HG03108 (cell line): Measurements from ENCODE around the gene CEMIP2.
"Not testable (repeated sequence)": the region's sequence is repeated elsewhere in the genome, so short reads cannot be mapped to it uniquely, and the experiment has no call there.

Source experiments
- ATAC-seq: cut with Tn5 transposase; IDR thresholded peaks from one replicate; pipeline ENCODE4 v1.9.1; 2021; ENCODE audit warnings: moderate library complexity; ENCODE audit not compliant: unreplicated experiment

CEMIP2 gene

GRCh38 chr9:71768388-71769174, at the start of gene CEMIP2:
TSS of gene CEMIP2 (minus strand) at chr9:71768513. CDS start at chr9:71750373, 18,140 bp downstream.
- ATAC-seq, result peak; percentile 68

- no peak for ATAC-seq
These were observed 48.7 kb upstream of the CEMIP2 start for GRCh38 chr9:71816916-71817451.

GRCh38 chr9:71814815-71815214, 46.5 kb upstream of the CEMIP2 start:
- ATAC-seq, result no peak

- no peak for ATAC-seq
These were observed 45.9 kb upstream of the CEMIP2 start for GRCh38 chr9:71814226-71814625.

- ATAC-seq, result no peak
These were observed 44.1 kb upstream of the CEMIP2 start for GRCh38 chr9:71812385-71812784.

GRCh38 chr9:71808068-71808467, 39.8 kb upstream of the CEMIP2 start:
- no peak for ATAC-seq

- peak; percentile 89 for ATAC-seq
These were observed 38.6 kb upstream of the CEMIP2 start for GRCh38 chr9:71806901-71807307.

GRCh38 chr9:71805096-71805495, 36.8 kb upstream of the CEMIP2 start:
- not testable (repeated sequence) for ATAC-seq

GRCh38 chr9:71801826-71802225, 33.5 kb upstream of the CEMIP2 start:
- ATAC-seq, result no peak

GRCh38 chr9:71797266-71797665, 29.0 kb upstream of the CEMIP2 start:
- ATAC-seq, result no peak

- no peak for ATAC-seq
These were observed 27.9 kb upstream of the CEMIP2 start for GRCh38 chr9:71796100-71796767.

- ATAC-seq, result peak; percentile 87
These were observed 26.9 kb upstream of the CEMIP2 start for GRCh38 chr9:71795097-71795813.

- ATAC-seq, result peak; percentile 28
These were observed 25.2 kb upstream of the CEMIP2 start for GRCh38 chr9:71793386-71794105.

- ATAC-seq, result no peak
These were observed 23.6 kb upstream of the CEMIP2 start for GRCh38 chr9:71791875-71792274.

GRCh38 chr9:71790296-71790695, 22.0 kb upstream of the CEMIP2 start:
- no peak for ATAC-seq

- ATAC-seq, result peak; percentile 76
These were observed 14.8 kb upstream of the CEMIP2 start for GRCh38 chr9:71783120-71783523.

- ATAC-seq, result peak; percentile 75
These were observed 13.1 kb upstream of the CEMIP2 start for GRCh38 chr9:71781391-71781790.

GRCh38 chr9:71780953-71781352, 12.6 kb upstream of the CEMIP2 start:
- ATAC-seq, result no peak

GRCh38 chr9:71778085-71778484, 9.8 kb upstream of the CEMIP2 start:
- no peak for ATAC-seq

GRCh38 chr9:71774920-71775319, 6.6 kb upstream of the CEMIP2 start:
- peak; percentile 59 for ATAC-seq

GRCh38 chr9:71772726-71773125, 4.4 kb upstream of the CEMIP2 start:
- no peak for ATAC-seq
